Muscle layer of colon (tissue), 2 donors: ENCODE data around the gene CAMKMT.

Source experiments
- H3K27ac ChIP-seq: one replicate; pipeline ENCODE4 v1.7.0; 2013; ENCODE audit warnings: low read depth, mild to moderate bottlenecking, low read length, moderate library complexity
- H3K27me3 ChIP-seq, 2 donors: one replicate each; pipeline ENCODE4 v1.7.0; 2013; ENCODE audit warnings: low read length in 2 of 2, mild to moderate bottlenecking in 2 of 2; ENCODE audit not compliant: insufficient read depth in 2 of 2, control insufficient read depth in 1 of 2
- H3K36me3 ChIP-seq: one replicate; pipeline ENCODE4 v1.7.0; 2013; ENCODE audit warnings: mild to moderate bottlenecking, low read length; ENCODE audit not compliant: insufficient read depth
- H3K4me1 ChIP-seq: one replicate; pipeline ENCODE4 v1.7.0; 2013; ENCODE audit warnings: mild to moderate bottlenecking, low read length; ENCODE audit not compliant: insufficient read depth
- H3K4me3 ChIP-seq, 2 donors: one replicate each; pipeline ENCODE4 v1.7.0; 2013; ENCODE audit warnings: low read length in 2 of 2, low read depth in 1 of 2, mild to moderate bottlenecking in 1 of 2, moderate library complexity in 1 of 2
- H3K9ac ChIP-seq: one replicate; pipeline ENCODE4 v1.7.0; 2013; ENCODE audit warnings: low read length
- H3K9me3 ChIP-seq: one replicate; pipeline ENCODE4 v1.7.0; 2013; ENCODE audit warnings: mild to moderate bottlenecking, low read length
- donor health status: abdominal sarcoma.
- donor health status: Adenocarcinoma of cecum.

CAMKMT gene

DNA sequence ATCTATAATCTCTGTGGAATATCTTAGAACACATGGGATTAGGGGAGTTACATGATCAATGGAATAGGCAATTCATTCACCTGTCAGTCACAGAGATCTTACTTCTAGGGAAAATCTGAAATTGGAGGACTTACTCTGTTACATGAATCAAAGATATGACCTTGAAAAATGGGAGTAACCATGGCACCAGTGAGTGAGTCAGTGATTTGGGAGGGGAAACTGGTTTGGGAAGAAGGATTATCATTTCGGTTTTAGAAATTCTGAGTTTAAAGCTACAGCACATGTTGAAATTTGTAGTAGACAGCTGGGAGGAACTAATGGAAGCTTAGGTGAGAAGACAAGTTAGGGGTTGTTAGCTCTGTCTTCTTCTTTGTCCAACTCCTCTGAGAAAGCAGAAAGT, 153.7 kb downstream of the CAMKMT start:
- Histone ChIP-seq H3K9me3 (no peaks in the 10 kb centered on the region), H3K27me3 (no peaks in the 10 kb centered on the region), H3K27ac (no peak overlapping the region), H3K4me3 (no peak overlapping the region), H3K4me1 (no peaks in the 10 kb centered on the region), H3K36me3 (no peaks in the 10 kb centered on the region), H3K9ac (no peak overlapping the region)

DNA sequence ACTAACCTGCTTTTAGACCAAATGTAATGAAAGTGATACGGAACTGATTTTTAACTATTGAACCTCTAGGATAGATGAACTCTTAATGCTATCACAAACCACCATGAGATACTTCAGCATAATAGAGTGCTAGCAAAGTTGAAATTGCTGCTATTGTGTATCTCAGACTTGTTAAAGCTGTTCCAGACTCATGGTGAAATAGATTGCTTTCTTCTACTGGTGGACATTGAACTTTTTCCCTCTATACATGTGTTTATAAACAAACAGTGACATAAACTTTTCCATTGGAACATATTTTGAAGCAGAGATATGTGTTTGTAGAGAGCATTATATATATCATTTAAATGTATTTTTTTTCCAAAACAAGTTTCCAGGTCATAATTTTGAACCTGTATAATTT, 157.3 kb downstream of the CAMKMT start:
- H3K27ac ChIP-seq: no peak overlapping the region
- no peak overlapping the region for H3K9ac ChIP-seq
- H3K4me3 ChIP-seq: no peak overlapping the region
- H3K9me3 ChIP-seq: peaks cover 8% of the 10 kb centered on the region
- H3K27me3 ChIP-seq: no peaks in the 10 kb centered on the region
- no peaks in the 10 kb centered on the region for H3K4me1 ChIP-seq
- no peaks in the 10 kb centered on the region for H3K36me3 ChIP-seq

DNA sequence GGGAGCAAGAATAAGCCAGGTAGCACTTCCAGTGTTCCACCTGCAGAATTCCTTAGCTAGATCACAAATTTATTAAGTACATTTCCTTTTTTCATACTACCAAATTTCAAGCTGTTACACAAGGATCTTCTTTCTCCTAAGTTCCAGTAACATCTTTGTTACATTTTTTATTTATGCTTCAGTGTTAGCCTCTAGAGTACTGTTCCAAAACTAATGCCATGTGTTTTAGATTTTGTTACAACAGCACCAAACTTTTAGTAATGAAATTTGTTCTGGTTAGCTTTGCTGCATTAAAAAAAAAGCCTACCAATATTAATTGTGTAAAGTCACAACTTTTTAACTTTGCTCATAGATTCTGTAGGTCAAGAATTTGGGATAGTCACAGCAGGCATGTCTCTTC, 161.1 kb downstream of the CAMKMT start:
- Histone ChIP-seq H3K9me3 (peaks cover 8% of the 10 kb centered on the region), H3K27ac (no peak overlapping the region), H3K4me3 (no peak overlapping the region), H3K36me3 (no peaks in the 10 kb centered on the region), H3K27me3 (no peaks in the 10 kb centered on the region), H3K4me1 (no peaks in the 10 kb centered on the region), H3K9ac (no peak overlapping the region)

DNA sequence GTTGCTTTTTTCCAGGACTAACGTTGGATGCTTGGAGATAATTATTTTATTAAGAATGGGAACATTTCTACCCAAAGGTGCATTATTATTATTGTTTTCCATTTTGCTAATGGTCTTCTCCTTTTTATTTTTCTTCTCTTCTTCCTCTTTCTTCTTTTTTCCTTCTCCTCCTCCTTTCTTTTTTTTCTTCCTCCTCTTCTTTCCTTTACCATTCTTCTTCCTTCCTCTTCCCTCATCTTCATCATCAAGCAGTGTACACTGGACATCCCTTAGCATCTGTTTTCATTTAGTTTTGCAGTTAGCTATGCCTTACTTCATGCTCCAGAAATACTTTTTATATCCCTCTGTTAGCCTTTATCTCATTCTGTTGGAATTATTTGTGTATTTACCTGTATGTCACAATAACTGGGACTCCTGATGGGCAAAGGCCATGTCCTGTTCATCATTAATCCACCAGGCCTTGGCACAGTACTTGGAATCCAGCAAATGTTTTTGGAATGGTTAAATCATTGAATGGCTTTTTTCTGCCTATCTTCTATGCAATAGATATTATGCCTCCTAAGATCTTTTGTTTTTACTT, 162.7 kb downstream of the CAMKMT start:
- H3K4me1 ChIP-seq: no peaks in the 10 kb centered on the region
- no peak overlapping the region for H3K27ac ChIP-seq
- H3K9me3 ChIP-seq: peaks cover 8% of the 10 kb centered on the region
- no peaks in the 10 kb centered on the region for H3K27me3 ChIP-seq
- H3K36me3 ChIP-seq: no peaks in the 10 kb centered on the region
- H3K4me3 ChIP-seq: no peak overlapping the region
- no peak overlapping the region for H3K9ac ChIP-seq

DNA sequence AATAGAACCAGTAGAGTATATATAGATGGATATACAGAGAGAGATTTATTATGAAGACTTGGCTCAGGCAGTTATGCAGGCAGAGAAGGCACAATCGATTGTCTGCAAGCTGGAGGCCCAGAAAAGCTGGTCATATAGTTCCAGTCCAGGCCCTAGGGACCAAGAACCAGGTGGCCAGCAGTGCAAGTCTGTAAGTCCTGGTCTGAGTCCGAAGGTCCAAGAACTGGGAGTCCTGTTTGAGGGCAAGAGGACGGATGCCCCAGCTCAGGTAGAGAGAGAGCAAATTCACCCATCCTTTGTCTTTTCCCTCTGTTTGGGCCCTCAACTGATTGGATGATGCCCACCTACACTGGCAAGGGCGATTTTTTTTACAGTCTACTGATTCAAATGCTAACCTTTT, 164.6 kb downstream of the CAMKMT start:
- Histone ChIP-seq H3K9me3 (peaks cover 8% of the 10 kb centered on the region), H3K36me3 (no peaks in the 10 kb centered on the region), H3K4me3 (no peak overlapping the region), H3K9ac (no peak overlapping the region), H3K27me3 (no peaks in the 10 kb centered on the region), H3K4me1 (no peaks in the 10 kb centered on the region), H3K27ac (no peak overlapping the region)

DNA sequence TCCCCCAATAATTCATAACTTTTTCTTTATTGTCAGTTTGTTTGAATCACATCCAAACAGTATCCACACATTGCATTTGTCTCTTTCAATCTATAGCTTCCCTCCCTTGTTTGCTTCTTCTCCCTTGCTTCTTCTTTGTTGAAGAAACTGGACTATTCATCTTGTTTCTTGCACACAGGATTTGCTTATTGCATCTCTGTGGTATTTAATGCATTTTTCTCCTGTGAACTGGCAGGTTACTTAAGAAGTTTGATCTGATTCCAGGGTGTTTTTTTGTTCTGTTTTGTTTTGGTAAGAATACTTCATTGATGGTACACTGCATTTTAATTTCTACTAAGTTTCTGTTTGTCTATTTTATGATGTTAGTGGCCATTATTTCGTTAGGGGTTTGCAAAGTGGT, 166.8 kb downstream of the CAMKMT start:
- Histone ChIP-seq H3K9ac (no peak overlapping the region), H3K27ac (no peak overlapping the region), H3K4me3 (no peak overlapping the region), H3K9me3 (no peaks in the 10 kb centered on the region), H3K27me3 (no peaks in the 10 kb centered on the region), H3K36me3 (no peaks in the 10 kb centered on the region), H3K4me1 (no peaks in the 10 kb centered on the region)

DNA sequence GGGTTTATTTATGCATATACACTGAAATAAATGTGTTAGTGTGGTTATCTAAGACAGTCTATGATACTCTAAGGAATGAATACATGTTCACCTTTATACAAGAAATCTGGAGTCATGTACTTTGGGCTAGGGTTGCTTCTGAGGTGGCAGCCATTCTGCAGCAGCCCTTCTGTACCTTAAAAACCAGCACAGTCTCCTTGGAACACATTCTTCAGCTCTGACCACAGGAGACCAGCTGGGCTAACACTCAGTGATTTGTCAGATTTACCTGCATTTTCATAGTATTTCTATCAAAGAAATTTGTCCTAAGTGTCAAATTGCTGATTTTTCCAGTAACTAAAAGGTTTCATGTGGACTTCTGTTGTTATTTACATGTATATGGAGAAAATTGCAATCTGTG, 167.7 kb downstream of the CAMKMT start:
- Histone ChIP-seq H3K27ac (no peak overlapping the region), H3K27me3 (no peaks in the 10 kb centered on the region), H3K4me3 (no peak overlapping the region), H3K9ac (no peak overlapping the region), H3K4me1 (no peaks in the 10 kb centered on the region), H3K36me3 (no peaks in the 10 kb centered on the region), H3K9me3 (no peaks in the 10 kb centered on the region)

DNA sequence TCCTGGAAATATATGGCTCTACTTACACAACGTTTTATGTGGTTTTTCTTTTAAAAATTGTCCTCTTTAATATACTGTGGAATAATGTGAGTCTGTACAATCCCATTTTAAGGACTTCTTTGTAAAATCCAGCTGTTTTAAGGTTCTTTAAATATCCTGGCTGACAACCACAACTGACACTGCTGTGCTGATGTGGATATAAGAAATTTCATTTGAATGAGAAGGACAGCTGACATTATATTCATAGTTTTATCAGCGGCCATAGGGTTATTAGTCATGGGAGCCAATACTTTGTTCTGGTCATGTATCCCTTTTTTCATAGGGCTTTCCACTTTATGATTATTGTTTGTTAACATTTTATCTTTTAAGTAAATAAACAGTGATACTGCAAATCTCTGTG, 169.5 kb downstream of the CAMKMT start:
- H3K4me1 ChIP-seq: no peaks in the 10 kb centered on the region
- H3K4me3 ChIP-seq: no peak overlapping the region
- no peaks in the 10 kb centered on the region for H3K9me3 ChIP-seq
- H3K9ac ChIP-seq: no peak overlapping the region
- H3K27me3 ChIP-seq: no peaks in the 10 kb centered on the region
- H3K27ac ChIP-seq: no peak overlapping the region
- H3K36me3 ChIP-seq: no peaks in the 10 kb centered on the region

DNA sequence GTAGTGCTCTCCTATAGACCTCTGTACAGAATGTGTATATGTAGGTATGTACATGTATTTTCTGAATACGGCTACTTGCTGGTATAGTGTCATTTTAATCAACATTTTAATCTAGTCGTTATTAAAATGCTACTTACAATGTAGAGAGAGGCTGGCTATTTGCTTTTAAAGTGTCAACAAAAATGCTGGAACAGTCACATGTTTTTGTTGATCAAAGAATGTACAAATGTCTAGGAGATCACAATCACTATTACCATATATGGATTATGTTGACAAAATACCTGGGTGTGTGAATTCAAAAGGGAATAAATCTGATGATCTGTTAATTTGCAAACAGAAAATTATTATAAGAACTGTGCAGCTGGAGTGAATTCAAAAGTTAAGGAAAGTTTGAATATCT, 170.3 kb downstream of the CAMKMT start:
- Histone ChIP-seq H3K27ac (no peak overlapping the region), H3K9ac (no peak overlapping the region), H3K9me3 (no peaks in the 10 kb centered on the region), H3K4me3 (no peak overlapping the region), H3K36me3 (no peaks in the 10 kb centered on the region), H3K4me1 (no peaks in the 10 kb centered on the region), H3K27me3 (no peaks in the 10 kb centered on the region)

DNA sequence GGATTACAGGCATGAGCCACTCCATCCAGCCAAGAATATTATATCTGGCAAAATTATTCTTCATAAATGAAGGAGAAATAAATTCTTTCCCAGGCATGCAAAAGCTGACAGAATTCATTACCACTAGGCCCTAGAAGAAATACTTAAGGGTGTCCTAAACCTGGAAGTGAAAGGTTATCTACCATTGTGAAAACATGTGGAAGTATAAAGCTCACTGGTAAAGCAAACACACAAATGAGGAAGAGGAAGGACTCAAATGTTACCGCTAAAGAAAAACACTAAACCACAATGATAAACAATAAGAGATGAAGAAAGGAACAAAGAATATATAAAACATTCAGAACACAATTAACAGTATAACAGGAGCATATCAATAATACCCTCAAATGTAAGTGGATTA, 171.8 kb downstream of the CAMKMT start:
- Histone ChIP-seq H3K4me1 (no peaks in the 10 kb centered on the region), H3K27ac (no peak overlapping the region), H3K27me3 (no peaks in the 10 kb centered on the region), H3K4me3 (no peak overlapping the region), H3K9me3 (no peaks in the 10 kb centered on the region), H3K9ac (no peak overlapping the region), H3K36me3 (no peaks in the 10 kb centered on the region)

DNA sequence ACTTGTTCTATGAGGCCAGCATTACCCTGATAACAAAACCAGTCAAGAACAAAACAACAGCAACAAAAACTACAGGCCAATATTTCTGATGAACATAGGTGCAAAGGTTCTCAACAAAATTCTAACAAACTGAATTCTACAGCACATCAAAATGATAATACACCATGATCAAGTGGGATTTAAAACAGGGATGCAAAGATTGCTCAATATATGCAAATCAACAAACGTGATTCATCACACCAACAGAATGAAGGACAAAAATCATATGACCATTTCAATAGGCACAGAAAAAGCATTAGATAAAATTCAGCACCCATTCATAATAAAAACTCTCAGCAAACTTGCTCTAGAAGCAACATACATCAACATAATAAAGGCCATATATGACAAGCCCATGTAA, 173.6 kb downstream of the CAMKMT start:
- H3K9ac ChIP-seq: no peak overlapping the region
- no peaks in the 10 kb centered on the region for H3K27me3 ChIP-seq
- no peaks in the 10 kb centered on the region for H3K36me3 ChIP-seq
- no peaks in the 10 kb centered on the region for H3K4me1 ChIP-seq
- no peak overlapping the region for H3K27ac ChIP-seq
- no peaks in the 10 kb centered on the region for H3K9me3 ChIP-seq
- no peak overlapping the region for H3K4me3 ChIP-seq

DNA sequence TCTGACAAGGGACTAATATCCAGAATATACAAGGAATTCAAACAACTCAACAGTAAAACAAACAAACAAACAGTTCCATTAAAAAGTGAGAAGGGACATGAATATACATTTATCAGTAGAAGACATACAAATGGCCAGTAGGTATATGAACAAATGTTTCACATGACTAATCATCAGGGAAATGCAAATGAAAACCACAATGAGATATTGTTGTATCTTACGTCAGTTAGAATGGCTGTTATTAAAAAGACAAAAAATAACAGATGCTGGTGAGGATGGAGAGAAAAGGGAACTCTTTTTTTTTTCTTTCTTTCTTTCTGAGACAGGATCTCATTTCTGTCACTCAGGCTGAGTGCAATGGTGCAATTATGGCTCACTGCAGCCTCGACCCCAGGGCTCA, 175.5 kb downstream of the CAMKMT start:
- Histone ChIP-seq H3K9me3 (no peaks in the 10 kb centered on the region), H3K4me1 (no peaks in the 10 kb centered on the region), H3K4me3 (no peak overlapping the region), H3K36me3 (no peaks in the 10 kb centered on the region), H3K27me3 (no peaks in the 10 kb centered on the region), H3K27ac (no peak overlapping the region), H3K9ac (no peak overlapping the region)
